CD4-positive, CD25-positive, alpha-beta regulatory T cell (primary cell): ENCODE results near the gene OSBPL7. TPM values are rescaled to one million over a fixed set of nuclear protein-coding genes. Genes with fewer than 3 reads are reported as not detected.

Experiments
- ATAC-seq, 2 donors: fragments of 150-1000 bp; cut with Tn5 transposase; one replicate each; pipeline ENCODE4 v1.10.0; 2021; ENCODE audit warnings: low read depth in 2 of 2, moderate number of reproducible peaks in 2 of 2, moderate library complexity in 1 of 2
- DNase-seq, 3 donors: peaks; one replicate each; pipeline versions ENCODE4 v3.0.0 to v3.0.0-alpha.2; 2012 to 2022; ENCODE audit warnings: mixed read lengths in 1 of 3
- H3K27ac ChIP-seq: one replicate; pipeline ENCODE4 v1.7.0; 2013; ENCODE audit warnings: mild to moderate bottlenecking, low read length; ENCODE audit not compliant: insufficient read depth, poor library complexity, severe bottlenecking
- H3K27me3 ChIP-seq: one replicate; pipeline ENCODE4 v1.7.0; 2013; ENCODE audit warnings: low read length; ENCODE audit not compliant: control insufficient read depth, insufficient read depth
- H3K36me3 ChIP-seq: one replicate; pipeline ENCODE4 v1.7.0; 2013; ENCODE audit warnings: mild to moderate bottlenecking, low read length, moderate library complexity; ENCODE audit not compliant: control insufficient read depth, insufficient read depth
- H3K4me1 ChIP-seq: 2 replicates; pipeline ENCODE4 v1.7.0; 2013; ENCODE audit warnings: mild to moderate bottlenecking, low read length; ENCODE audit not compliant: insufficient read depth, control insufficient read depth, poor library complexity, severe bottlenecking
- H3K4me3 ChIP-seq: one replicate; pipeline ENCODE4 v1.7.0; 2013; ENCODE audit warnings: low read depth, mild to moderate bottlenecking, low read length, moderate library complexity
- H3K9me3 ChIP-seq, 2 experiments: 1 replicate in 1 of 2; 2 replicates in 1 of 2; pipeline ENCODE4 v1.7.0; 2013; ENCODE audit warnings: low read length in 2 of 2, mild to moderate bottlenecking in 1 of 2, moderate library complexity in 1 of 2; ENCODE audit not compliant: control insufficient read depth in 2 of 2
- H3K27ac Mint-ChIP-seq, 3 donors: one replicate each; pipeline ENCODE4 v1.8.0; 2020 to 2022; ENCODE audit warnings: mild to moderate bottlenecking in 3 of 3, mixed read lengths in 3 of 3, moderate library complexity in 2 of 3
- H3K27me3 Mint-ChIP-seq: one replicate; pipeline ENCODE4 v1.8.0; 2022; ENCODE audit warnings: mild to moderate bottlenecking, mixed read lengths
- H3K36me3 Mint-ChIP-seq: one replicate; pipeline ENCODE4 v1.8.0; 2020; ENCODE audit warnings: mixed read lengths
- H3K4me1 Mint-ChIP-seq, 4 donors: one replicate each; pipeline ENCODE4 v1.8.0; 2020 to 2022; ENCODE audit warnings: mixed read lengths in 4 of 4, mild to moderate bottlenecking in 1 of 4
- H3K4me3 Mint-ChIP-seq, 4 donors: one replicate each; pipeline ENCODE4 v1.8.0; 2020 to 2022; ENCODE audit warnings: mild to moderate bottlenecking in 4 of 4, mixed read lengths in 4 of 4, moderate library complexity in 3 of 4
- H3K9me3 Mint-ChIP-seq, 7 donors: one replicate each; pipeline ENCODE4 v1.8.0; 2020 to 2022; ENCODE audit warnings: mixed read lengths in 7 of 7, mild to moderate bottlenecking in 3 of 7, moderate library complexity in 2 of 7
- polyA plus RNA-seq, 4 donors: library from polyadenylated mRNA; unstranded; fragments of 300-500 nt; fragmentation: Illumina TruSeq; gene quantifications; one replicate each; pipeline ENCODE4 v1.2.3, GENCODE V29; 2021
- total RNA-seq: library from RNA; stranded (reverse); gene quantifications from one replicate; pipeline ENCODE4 v1.2.3, GENCODE V29; 2022

OSBPL7 gene
- total and polyA plus RNA-seq, 5 donors from 2014 or later, result 2.1 to 46.1 (median 3.6) TPM

DNA sequence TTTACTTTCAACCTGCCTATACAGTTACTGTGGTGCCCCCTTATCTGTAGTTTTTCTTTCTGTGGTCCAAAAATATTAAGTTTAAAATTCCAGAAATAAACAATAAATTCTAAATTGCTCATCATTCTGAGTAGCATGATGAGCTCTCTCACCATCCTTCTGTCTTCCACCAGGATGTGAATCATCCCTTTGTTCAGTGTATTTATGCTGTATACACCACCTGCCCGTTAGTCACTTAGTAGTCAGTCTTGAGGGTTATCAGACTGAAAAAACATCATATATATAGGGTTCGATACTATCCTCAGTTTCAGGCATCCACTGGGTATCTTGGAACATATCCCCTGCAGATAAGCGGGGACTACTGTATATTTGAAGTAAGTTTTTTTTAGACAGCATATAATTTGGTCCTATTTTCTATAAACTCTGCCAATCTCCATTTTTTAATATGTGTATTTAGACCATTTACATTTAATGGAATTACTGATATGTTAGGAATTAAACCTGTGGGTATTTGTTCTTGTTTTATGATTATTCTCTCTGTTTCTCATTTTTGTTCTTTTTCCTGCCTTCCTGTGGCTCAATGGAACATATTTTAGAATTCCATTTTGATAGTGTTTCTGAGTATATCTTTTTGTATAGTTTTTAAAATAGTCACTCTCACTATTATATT is 57.5 kb downstream of the OSBPL7 start:
- ATAC-seq (no peak), DNase-seq (no peak)
- peaks cover 5 to 7% (median 7%) of the 10 kb centered on the region in 4 donors for H3K4me1 Mint-ChIP-seq
- H3K27me3 Mint-ChIP-seq, result peaks cover 58% of the 10 kb centered on the region
- no peak overlapping the region for H3K27ac ChIP-seq
- no peak overlapping the region for H3K4me3 ChIP-seq
- H3K36me3 ChIP-seq, result no peaks in the 10 kb centered on the region
- H3K36me3 Mint-ChIP-seq, result no peaks in the 10 kb centered on the region
- peaks cover 5% of the 10 kb centered on the region for H3K4me1 ChIP-seq
- H3K4me3 Mint-ChIP-seq, result no peak overlapping the region
- peaks cover 0 to 22% (median 4%) of the 10 kb centered on the region in 7 donors for H3K9me3 Mint-ChIP-seq
- H3K9me3 ChIP-seq, result peaks cover 8 to 13% of the 10 kb centered on the region in 2 experiments
- peaks cover 10% of the 10 kb centered on the region for H3K27me3 ChIP-seq
- no peak overlapping the region for H3K27ac Mint-ChIP-seq

DNA sequence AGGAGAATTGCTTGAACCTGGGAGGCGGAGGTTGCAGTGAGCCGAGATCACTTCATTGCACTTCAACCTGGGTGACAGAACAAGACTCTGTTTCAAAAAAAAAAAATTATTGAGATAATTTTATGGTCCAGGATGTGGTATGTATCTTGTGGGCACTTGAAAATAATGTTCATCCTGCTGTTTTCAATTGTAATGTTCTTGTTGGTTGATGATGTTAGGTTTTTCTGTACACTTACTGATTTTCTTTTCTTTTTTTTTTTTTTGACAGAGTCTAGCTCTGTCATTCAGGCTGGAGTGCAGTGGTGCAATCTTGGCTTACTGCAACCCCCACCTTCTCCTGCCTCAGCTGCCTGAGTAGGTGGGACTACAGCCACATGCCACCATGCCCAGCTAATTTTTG is 58.9 kb downstream of the OSBPL7 start:
- Mint-ChIP-seq H3K36me3 (no peaks in the 10 kb centered on the region), H3K27ac (no peak overlapping the region), H3K27me3 (peaks cover 61% of the 10 kb centered on the region), H3K9me3 (peaks cover 0 to 22% (median 5%) of the 10 kb centered on the region in 7 donors), H3K4me1 (peaks cover 5 to 7% (median 7%) of the 10 kb centered on the region in 4 donors), H3K4me3 (no peak overlapping the region)
- peaks cover 8 to 13% of the 10 kb centered on the region in 2 experiments for H3K9me3 ChIP-seq
- H3K4me1 ChIP-seq, result peaks cover 5% of the 10 kb centered on the region
- H3K27ac ChIP-seq, result no peak overlapping the region
- DNase-seq (peak in 1 of 3 donors; percentile 11), ATAC-seq (peak in 1 of 2 donors; percentile 46)
- no peaks in the 10 kb centered on the region for H3K36me3 ChIP-seq
- peaks cover 9% of the 10 kb centered on the region for H3K27me3 ChIP-seq
- H3K4me3 ChIP-seq, result no peak overlapping the region

DNA sequence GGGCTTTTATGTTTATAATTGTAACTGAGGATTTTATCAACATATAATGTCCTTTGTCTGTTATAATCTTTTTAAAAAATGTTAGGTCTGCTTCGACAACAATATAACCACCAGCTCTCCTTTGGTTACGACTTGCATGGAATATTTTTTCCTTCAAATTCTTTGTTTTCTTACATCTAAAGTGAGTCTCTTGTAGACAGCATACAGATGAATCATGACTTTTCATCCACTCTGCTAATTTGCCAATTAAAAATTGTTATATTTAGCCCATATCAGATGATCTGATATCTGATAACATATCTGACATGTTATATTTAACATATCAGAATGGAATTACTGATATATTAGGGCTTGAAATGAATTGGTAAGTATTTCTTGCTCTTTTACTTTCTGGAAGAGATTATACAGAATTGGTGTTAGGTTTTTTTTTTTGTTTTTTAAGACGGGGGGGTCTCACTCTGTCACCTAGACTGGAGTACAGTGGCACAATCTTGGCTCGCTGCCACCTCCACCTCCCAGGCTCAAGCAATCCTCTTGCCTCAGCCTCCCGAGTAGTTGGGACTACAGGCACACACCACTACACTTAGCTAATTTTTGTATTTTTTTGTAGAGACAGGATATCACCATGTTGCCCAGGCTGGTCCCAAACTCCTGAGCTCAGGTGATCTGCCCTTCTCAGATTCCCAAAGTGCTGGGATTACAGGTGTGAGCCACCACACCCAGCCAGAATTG is 61.0 kb downstream of the OSBPL7 start:
- Histone ChIP-seq H3K4me3 (no peak overlapping the region), H3K9me3 (peaks cover 13 to 19% of the 10 kb centered on the region in 2 experiments), H3K27me3 (peaks cover 11% of the 10 kb centered on the region), H3K27ac (no peak overlapping the region), H3K4me1 (peaks cover 5% of the 10 kb centered on the region), H3K36me3 (no peaks in the 10 kb centered on the region)
- H3K27me3 Mint-ChIP-seq, result peaks cover 58% of the 10 kb centered on the region
- H3K4me1 Mint-ChIP-seq, result peaks cover 5 to 7% (median 7%) of the 10 kb centered on the region in 4 donors
- ATAC-seq, result no peak
- DNase-seq, result no peak
- no peak overlapping the region for H3K27ac Mint-ChIP-seq
- H3K4me3 Mint-ChIP-seq, result peak overlapping the region in 1 of 4 donors; percentile 27
- H3K36me3 Mint-ChIP-seq, result no peaks in the 10 kb centered on the region
- H3K9me3 Mint-ChIP-seq, result peaks cover 0 to 22% (median 5%) of the 10 kb centered on the region in 7 donors

DNA sequence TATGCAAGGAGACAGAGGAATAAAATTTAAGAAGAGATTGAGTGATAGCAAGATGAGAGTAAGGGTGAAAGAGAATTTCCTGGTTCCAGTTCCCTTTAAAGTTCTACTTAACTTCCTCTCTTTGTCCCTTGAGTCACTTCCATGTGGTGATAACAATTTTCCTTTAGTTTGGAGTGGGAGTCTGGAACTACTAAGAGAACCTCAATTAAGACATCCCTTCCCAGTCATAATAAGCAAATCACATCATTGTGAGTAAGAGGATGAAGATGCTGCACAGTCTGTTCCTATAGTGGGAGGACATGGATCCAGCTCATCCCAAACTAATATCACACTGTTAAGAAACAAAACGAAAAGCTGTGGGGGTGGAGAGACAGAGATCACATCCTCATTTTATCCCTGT is 64.2 kb downstream of the OSBPL7 start:
- DNase-seq (no peak), ATAC-seq (no peak)
- H3K27me3 Mint-ChIP-seq, result peaks cover 43% of the 10 kb centered on the region
- no peaks in the 10 kb centered on the region for H3K36me3 Mint-ChIP-seq
- no peaks in the 10 kb centered on the region for H3K4me1 ChIP-seq
- H3K4me3 ChIP-seq, result no peak overlapping the region
- H3K9me3 Mint-ChIP-seq, result peaks cover 0 to 14% (median 5%) of the 10 kb centered on the region in 7 donors
- peaks cover 13 to 14% of the 10 kb centered on the region in 2 experiments for H3K9me3 ChIP-seq
- no peak overlapping the region for H3K27ac Mint-ChIP-seq
- H3K4me3 Mint-ChIP-seq, result no peak overlapping the region
- H3K36me3 ChIP-seq, result no peaks in the 10 kb centered on the region
- H3K27ac ChIP-seq, result no peak overlapping the region
- H3K27me3 ChIP-seq, result peaks cover 11% of the 10 kb centered on the region
- no peaks in the 10 kb centered on the region for H3K4me1 Mint-ChIP-seq

Other genes starting within 250 kb of the OSBPL7 start
- gene KPNB1, start 171.9 kb downstream of the OSBPL7 start, total RNA-seq, result 242 TPM
- 10 to 100 TPM; 20.4 to 27.2 (median 23.3) TPM for gene KPNB1, start 171.9 kb downstream of the OSBPL7 start, polyA plus RNA-seq
- 6.1 TPM for gene TBKBP1, start 127.6 kb downstream of the OSBPL7 start, total RNA-seq
- under 1 TPM; 0.11 to 0.60 (median 0.51) TPM for gene TBKBP1, start 127.6 kb downstream of the OSBPL7 start, polyA plus RNA-seq
- gene TBX21, start 88.6 kb downstream of the OSBPL7 start, total RNA-seq, result 15.7 TPM
- 1 to 10 TPM; 3.8 to 8.5 (median 5.2) TPM for gene TBX21, start 88.6 kb downstream of the OSBPL7 start, polyA plus RNA-seq
- 40.8 TPM for gene MRPL10, start 9.7 kb upstream of the OSBPL7 start, total RNA-seq
- 10 to 100 TPM; 47.2 to 58.8 (median 54.2) TPM for gene MRPL10, start 9.7 kb upstream of the OSBPL7 start, polyA plus RNA-seq
- gene LRRC46, start 9.9 kb upstream of the OSBPL7 start, total RNA-seq, result 0.20 TPM
- under 1 TPM; 0.11 to 0.48 (median 0.21) TPM for gene LRRC46, start 9.9 kb upstream of the OSBPL7 start, polyA plus RNA-seq
- 24.4 TPM for gene SCRN2, start 19.5 kb upstream of the OSBPL7 start, total RNA-seq
- gene SCRN2, start 19.5 kb upstream of the OSBPL7 start, polyA plus RNA-seq, result 10 to 100 TPM; 15.9 to 30.9 (median 21.2) TPM
- gene SP6, start 29.4 kb upstream of the OSBPL7 start, total RNA-seq, result 0.17 TPM
- not detected for gene SP6, start 29.4 kb upstream of the OSBPL7 start, polyA plus RNA-seq
- gene SP2, start 74.4 kb upstream of the OSBPL7 start, total RNA-seq, result 35.0 TPM
- gene SP2, start 74.4 kb upstream of the OSBPL7 start, polyA plus RNA-seq, result 1 to 10 TPM; 6.2 to 7.5 (median 6.6) TPM
- 7.8 TPM for gene PNPO, start 119.8 kb upstream of the OSBPL7 start, total RNA-seq
- 10 to 100 TPM; 18.3 to 25.5 (median 19.0) TPM for gene PNPO, start 119.8 kb upstream of the OSBPL7 start, polyA plus RNA-seq
- not detected for gene PRR15L, start 136.1 kb upstream of the OSBPL7 start, total RNA-seq
- gene PRR15L, start 136.1 kb upstream of the OSBPL7 start, polyA plus RNA-seq, result under 1 TPM in 2 of 4 donors, not detected in 2; 0.19 to 0.36 TPM
- gene CDK5RAP3, start 149.3 kb upstream of the OSBPL7 start, total RNA-seq, result 256 TPM
- gene CDK5RAP3, start 149.3 kb upstream of the OSBPL7 start, polyA plus RNA-seq, result 10 to 100 TPM; 68.9 to 83.4 (median 71.4) TPM
- 0.59 TPM for gene COPZ2, start 216.0 kb upstream of the OSBPL7 start, total RNA-seq
- 1 to 10 TPM in 3 of 4 donors, under 1 TPM in 1; 0.55 to 4.1 (median 2.6) TPM for gene COPZ2, start 216.0 kb upstream of the OSBPL7 start, polyA plus RNA-seq
- 41.0 TPM for gene NFE2L1, start 226.6 kb upstream of the OSBPL7 start, total RNA-seq
- 1 to 10 TPM; 6.7 to 9.9 (median 7.3) TPM for gene NFE2L1, start 226.6 kb upstream of the OSBPL7 start, polyA plus RNA-seq